CD4-positive, alpha-beta T cell treated with Interleukin-4 for 1 hour (primary cell): ENCODE results near the gene DLL3.
A peak's percentile ranks its signal among the peaks of the same experiment; 100 is the strongest.
"Not testable (repeated sequence)": the region's sequence is repeated elsewhere in the genome, so short reads cannot be mapped to it uniquely, and the experiment has no call there.

Source experiments
- DNase-seq, 2 donors: peaks; one replicate each; pipeline ENCODE4 v3.0.0-alpha.2; 2020 to 2022

DLL3 gene, protein sequence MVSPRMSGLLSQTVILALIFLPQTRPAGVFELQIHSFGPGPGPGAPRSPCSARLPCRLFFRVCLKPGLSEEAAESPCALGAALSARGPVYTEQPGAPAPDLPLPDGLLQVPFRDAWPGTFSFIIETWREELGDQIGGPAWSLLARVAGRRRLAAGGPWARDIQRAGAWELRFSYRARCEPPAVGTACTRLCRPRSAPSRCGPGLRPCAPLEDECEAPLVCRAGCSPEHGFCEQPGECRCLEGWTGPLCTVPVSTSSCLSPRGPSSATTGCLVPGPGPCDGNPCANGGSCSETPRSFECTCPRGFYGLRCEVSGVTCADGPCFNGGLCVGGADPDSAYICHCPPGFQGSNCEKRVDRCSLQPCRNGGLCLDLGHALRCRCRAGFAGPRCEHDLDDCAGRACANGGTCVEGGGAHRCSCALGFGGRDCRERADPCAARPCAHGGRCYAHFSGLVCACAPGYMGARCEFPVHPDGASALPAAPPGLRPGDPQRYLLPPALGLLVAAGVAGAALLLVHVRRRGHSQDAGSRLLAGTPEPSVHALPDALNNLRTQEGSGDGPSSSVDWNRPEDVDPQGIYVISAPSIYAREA

DNA sequence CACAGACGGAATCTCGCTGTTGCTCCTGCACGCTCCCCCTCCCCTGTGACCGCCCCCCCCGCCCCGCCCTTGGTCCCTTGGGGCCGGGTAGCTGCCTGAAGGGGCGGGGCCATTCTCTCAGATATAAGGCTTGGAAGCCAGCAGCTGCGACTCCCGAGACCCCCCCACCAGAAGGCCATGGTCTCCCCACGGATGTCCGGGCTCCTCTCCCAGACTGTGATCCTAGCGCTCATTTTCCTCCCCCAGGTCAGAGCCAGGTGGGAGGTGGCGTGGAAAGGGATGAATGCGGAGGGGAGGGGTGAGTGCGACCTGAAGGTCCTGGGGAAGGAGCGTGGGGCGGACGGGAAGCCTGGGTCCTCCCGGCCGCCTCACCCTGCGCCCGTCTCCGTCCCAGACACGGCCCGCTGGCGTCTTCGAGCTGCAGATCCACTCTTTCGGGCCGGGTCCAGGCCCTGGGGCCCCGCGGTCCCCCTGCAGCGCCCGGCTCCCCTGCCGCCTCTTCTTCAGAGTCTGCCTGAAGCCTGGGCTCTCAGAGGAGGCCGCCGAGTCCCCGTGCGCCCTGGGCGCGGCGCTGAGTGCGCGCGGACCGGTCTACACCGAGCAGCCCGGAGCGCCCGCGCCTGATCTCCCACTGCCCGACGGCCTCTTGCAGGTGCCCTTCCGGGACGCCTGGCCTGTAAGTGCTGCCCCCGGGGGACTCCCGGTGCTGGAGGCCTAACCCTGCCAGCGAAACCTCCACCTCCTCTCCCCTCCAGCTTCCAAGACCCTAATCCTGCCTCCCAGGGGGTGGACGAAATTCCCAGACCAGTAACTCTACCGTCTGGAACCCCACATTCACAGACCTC is at the start of gene DLL3:
DLL3 (plus strand) TSS at position 150 of the 845 bp plus-strand sequence; CDS start at position 178, 28 bp downstream.
- no peak for DNase-seq

DNA sequence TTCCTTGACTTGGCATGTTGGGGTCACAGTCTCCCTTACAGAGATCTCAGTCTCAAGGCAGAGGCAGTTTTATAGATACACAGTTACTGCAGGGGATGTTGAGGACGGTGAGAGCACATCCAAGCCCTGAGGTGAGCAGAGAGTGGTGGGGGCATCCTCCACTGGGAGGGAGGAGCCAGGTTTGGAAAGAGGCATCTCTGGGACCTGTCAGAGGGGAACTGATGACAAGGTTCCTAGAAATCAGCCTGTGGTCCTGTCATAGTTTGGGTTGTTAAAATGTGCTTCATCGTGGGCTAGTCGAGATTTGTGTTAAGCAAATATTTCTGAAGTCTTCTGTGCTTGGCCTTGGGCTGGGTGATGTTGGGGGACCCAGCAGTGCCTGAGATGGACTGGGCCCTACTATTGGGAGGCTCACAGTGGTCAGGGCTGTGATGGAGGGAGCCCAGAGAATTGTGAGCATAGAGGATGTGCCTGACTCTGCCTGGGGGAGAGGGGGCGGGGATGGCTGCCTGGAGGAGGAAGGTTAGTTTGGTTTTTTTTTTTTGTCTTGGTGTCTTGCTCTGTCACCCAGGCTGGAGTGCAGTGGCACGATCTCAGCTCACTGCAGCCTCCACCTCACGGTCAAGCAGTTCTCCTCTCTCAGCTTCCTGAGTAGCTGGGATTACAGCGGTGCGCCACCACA is 49.5 kb upstream of the DLL3 start:
- no peak for DNase-seq

DNA sequence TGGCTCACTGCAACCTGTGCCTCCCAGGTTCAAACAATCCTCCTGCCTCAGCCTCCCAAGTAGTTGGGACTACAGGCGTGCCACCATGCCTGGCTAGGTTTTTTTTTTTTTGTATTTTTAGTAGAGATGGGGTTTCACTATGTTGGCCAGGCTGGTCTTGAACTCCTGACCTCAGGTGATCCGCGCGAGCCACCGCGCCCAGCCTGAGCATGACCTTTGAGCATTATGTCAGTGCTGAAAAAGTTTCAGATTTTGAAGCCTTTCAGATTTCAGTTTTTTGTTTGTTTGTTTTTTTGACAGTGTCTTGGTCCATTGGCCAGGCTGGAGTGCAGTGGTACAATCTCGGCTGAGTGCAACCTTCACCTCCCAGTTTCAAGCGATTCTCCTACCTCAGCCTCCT is 47.5 kb upstream of the DLL3 start:
- DNase-seq = not testable (repeated sequence)

DNA sequence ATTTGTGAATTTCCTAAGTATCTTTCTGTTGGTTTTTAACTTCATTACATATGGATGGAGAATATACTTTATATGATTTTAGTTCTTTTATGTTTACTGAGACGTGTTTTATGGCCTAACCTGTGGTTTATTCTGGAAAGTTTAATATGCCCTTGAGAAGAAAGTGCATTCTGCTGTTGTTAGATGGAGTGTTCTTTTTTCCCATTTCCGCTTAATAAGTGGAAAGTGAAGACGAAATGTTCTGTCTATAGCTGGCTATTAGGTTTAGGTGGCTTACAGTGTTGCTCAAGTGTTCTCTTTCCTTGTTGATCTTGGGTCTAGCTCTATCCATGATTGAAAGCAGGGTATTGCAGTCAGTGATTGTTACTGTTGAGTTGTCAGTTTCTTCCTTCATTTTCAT is 35.3 kb upstream of the DLL3 start:
- no peak for DNase-seq

DNA sequence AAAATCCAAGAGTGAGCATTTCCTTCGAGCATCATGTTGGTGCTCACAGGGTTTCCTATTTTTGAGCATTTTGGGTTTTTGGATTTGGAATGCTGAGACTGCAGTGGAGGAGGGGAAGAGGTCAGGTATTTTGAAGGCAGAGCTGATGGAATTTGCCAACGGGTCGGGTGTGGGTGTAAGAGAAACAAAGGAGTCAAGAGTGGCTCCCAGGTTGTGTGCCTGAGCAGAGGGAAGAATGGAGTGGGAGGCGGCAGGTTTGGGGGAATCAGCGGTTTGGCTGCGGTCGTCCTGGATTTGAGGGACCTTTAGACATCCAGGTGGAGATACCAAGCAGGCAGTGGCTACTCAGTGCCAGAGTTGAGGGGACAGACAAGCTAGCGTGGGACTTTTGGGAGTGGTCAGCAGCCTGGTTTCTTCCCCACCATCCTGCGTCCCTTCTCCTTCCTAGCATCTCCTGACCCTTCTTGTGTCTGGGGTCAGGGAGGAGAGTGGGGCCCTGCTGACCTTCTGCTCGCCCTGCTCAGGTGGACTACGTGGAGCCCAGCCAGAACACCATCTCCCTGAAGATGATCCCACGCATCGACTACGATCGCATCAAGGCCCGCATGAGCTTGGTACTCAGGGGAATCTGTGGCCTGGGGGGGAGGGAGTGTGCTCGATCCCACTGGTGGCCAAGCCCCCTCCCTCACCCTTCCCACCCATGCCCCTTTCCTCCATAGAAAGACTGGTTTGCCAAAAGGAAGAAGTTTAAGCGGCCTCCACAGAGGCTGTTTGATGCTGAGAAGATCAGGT is 32.6 kb upstream of the DLL3 start:
- no peak for DNase-seq

DNA sequence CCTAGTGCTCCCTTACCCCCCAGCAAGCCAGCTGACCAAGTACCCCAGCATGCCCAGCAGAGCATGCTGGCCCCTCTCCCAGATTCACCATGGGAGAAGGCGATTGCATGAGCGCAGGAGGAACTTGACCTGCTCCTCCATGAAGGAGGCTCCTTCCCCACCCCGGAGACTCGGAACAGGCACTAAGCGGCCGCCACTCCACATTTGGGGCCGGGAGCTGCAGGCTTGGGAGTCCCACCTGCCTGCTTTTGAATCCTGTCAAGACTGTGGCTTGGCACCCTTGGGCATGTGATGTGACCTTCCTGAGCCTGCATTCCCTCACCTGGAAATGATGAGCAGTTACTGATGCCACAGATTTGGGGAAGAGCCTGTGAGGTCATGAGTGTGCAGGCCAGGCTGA is 30.8 kb upstream of the DLL3 start:
- DNase-seq = no peak

DNA sequence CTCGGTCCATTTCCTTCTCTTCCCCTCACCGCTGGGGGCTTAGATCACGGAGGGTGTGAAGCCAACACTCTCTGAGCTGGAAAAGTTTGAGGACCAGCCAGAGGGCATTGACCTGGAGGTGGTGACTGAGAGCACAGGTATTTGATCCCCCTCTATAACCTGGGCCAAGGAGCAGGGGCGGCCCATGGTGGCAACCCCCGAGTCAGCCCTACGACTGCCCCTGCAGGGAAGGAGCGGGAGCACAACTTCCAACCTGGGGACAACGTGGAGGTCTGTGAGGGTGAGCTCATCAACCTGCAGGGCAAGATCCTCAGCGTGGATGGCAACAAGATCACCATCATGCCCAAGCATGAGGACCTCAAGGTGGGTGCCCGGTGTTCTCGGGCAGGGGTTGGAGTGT is 29.7 kb upstream of the DLL3 start:
- no peak for DNase-seq

DNA sequence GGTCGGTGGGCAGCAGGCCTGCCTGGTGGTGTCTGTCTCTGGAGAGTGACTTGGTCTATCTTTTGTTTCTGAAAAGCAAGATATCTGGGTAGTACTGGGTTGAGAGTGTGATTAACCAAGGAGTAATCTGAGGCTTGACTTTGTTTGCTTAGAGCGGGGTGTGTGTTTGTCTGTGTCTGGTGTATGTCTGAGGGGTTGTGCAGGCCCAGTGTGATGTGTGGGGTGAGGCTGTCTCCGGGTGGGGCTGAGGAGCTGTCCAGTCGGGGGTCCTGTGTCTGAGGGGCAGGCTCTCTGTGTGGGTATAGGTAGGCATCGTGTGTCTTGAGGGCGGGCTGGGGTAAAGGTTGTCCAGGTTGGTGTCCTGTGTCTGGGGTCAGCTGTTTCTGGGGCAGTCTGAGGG is 29.2 kb upstream of the DLL3 start:
- no peak for DNase-seq

DNA sequence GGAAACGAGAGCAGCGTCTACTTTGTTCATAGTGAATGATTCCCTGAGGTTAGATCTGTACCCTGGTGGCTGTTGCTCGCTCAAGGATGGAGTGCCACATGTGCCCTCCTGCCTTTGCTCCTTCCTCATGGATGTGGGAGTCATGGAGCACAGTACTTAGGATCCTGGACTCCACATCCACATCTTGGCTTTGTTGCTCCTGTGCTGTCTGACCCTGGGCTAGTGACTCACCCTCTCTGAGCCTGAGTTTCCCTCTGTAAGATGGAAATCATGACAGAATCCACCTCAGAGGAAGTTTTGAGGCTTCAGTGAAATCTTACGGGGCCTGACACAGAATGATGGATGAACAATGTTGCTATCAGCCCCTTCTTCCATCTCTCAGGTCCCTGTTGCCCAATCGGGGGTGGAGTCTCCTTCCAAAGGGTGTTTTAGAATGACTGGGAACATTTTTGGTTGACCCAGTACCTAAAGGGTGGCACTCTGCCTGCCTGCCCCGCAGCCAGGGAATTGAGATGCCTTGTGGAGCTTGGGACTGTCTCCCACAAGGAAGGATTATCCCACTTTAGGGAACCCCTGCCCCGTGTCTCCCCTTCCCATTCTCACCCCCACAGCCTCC is 27.9 kb upstream of the DLL3 start:
- DNase-seq = no peak

DNA sequence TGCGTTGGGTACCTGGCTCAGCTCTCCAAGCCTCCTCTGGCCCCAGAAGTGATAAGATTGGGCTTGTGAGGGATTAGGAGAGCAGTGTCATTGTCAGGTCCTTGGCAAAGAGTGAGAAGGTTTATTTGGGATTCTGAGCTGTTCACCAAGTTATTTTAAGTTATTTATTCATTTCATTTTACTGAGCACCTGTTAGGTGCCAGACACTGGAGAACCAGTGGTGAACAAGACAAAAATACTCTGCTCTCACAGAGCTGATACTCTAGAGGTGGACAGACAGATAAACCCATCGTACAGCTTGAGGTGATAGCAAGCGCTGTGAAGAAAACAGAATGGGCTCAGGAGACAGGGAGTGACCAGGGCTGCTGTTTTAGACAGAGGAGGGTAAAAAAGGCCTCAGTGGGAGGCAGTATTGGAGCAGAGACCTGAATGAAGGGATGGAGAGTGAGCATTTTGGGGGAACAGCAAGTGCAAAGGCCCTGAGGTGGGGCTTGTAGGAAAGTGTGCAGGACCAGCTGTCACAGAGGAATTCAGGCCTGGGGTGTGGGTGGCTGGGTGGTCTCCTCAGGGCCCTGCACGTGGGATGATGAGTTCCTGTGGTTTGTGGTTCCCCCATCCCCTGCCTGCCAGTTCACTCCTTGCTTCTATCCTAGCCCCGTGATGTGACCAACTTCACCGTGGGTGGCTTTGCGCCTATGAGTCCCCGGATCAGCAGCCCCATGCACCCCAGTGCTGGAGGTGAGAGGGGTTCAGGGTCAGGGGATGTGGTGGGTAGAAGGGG is 26.8 kb upstream of the DLL3 start:
- DNase-seq = no peak

DNA sequence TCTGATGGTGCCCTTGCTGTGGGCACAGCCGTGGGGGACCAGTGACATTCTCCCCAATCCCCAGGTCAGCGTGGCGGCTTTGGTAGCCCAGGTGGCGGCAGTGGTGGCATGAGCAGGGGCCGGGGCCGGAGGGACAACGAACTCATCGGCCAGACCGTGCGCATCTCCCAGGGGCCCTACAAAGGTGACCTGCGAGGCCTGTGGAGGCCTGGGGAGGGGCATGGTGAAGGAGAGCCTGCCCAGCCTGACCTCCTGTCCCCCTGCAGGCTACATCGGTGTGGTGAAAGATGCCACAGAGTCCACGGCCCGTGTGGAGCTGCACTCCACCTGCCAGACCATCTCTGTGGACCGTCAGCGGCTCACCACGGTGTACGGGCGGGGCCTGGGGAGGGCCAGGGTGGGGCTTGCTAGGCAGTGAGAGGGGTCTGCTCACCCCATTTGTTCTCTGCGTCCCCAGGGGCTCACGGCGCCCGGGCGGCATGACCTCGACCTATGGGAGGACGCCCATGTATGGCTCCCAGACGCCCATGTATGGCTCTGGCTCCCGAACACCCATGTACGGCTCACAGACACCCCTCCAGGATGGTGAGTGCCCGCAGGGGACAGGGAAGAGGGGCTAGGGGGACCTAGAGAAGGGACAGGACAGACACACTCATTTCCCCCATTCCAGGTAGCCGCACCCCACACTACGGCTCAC is 25.9 kb upstream of the DLL3 start:
- DNase-seq = no peak

DNA sequence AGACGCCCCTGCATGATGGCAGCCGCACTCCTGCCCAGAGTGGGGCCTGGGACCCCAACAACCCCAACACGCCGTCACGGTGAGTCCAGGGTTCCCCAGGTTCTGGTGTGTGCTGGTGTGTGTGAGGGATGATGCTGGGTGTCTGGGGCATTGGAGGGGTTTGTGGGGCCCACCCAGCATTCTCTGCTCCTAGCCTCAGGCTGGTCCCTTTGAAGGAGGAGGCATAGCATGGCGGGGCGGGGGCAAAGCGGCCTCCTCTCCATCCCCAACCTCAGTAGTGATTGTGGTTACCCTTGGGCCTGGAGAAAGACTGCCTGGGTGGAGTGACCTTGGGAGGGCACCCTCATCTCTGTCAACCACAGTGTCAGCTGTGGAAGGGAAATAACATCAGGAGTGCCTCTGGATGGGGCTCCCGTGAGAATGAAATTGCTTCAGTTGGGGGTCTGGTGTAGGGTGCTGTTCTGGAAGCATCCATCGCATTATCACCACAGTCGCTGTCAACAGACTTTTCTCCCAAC is 25.2 kb upstream of the DLL3 start:
- no peak for DNase-seq

DNA sequence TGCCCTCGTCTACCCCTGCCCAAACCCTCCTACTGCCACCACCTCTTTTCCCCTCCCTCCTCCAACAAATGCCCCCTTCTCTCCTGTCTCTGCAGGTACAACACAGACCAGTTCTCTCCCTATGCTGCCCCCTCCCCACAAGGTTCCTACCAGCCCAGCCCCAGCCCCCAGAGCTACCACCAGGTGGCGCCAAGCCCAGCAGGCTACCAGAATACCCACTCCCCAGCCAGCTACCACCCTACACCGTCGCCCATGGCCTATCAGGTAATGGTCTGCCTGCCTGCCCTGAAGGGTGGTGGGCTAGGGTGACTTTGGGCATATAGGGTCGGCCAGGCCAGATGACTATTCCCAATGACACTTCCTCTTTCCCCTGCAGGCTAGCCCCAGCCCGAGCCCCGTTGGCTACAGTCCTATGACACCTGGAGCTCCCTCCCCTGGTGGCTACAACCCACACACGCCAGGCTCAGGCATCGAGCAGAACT is 24.6 kb upstream of the DLL3 start:
- DNase-seq = peak; percentile 67 to 75

DNA sequence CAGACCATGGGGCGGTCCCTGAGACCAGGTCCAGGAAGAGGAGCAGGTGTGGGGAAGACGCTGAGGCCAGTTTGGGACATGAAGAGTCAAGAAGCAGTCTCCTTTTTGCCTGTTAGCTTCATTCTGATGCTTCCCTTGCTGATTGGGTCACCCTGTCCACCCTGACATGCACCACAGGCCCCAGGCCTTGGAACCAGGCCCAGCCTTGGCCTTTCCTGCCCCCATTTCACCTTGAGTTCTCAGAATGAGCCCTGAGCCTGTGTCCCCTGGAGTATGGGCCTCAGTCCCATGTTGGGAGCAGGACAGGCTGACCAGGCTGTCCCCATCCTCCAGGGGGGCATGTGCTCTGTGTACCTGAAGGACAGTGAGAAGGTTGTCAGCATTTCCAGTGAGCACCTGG is 23.0 kb upstream of the DLL3 start:
- no peak for DNase-seq

DNA sequence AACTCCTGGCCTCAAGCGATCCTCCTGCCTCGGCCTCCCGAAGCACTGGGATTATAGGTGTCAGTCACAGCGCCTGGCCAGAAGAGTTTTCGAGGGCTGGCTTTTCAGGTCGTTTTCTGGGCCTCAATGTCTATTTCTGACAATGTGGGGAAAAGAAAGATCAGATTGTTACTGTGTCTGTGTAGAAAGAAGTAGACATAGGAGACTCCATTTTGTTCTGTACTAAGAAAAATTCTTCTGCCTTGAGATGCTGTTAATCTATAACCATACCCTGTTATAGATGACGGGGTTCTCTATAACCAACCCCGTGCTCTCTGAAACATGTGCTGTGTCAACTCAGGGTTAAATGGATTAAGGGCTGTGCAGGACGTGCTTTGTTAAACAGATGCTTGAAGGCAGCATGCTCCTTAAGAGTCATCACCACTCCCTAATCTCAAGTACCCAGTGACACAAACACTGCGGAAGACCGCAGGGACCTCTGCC is 19.4 kb upstream of the DLL3 start:
- DNase-seq = not testable (repeated sequence)

DNA sequence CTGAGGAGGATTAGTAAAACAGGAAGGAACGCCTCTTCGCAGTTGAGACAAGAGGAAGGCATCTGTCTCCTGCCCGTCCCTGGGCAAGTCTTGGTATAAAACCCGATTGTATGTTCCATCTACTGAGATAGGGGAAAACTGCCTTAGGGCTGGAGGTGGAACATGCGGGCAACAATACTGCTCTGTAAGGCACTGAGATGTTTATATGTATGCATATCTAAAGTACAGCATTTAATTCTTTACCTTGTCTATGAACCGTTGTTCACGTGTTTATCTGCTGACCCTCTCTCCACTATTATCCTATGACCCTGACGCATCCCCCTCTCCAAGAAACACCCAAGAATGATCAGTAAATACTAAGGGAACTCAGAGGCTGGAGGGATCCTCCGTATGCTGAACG is 18.8 kb upstream of the DLL3 start:
- no peak for DNase-seq

DNA sequence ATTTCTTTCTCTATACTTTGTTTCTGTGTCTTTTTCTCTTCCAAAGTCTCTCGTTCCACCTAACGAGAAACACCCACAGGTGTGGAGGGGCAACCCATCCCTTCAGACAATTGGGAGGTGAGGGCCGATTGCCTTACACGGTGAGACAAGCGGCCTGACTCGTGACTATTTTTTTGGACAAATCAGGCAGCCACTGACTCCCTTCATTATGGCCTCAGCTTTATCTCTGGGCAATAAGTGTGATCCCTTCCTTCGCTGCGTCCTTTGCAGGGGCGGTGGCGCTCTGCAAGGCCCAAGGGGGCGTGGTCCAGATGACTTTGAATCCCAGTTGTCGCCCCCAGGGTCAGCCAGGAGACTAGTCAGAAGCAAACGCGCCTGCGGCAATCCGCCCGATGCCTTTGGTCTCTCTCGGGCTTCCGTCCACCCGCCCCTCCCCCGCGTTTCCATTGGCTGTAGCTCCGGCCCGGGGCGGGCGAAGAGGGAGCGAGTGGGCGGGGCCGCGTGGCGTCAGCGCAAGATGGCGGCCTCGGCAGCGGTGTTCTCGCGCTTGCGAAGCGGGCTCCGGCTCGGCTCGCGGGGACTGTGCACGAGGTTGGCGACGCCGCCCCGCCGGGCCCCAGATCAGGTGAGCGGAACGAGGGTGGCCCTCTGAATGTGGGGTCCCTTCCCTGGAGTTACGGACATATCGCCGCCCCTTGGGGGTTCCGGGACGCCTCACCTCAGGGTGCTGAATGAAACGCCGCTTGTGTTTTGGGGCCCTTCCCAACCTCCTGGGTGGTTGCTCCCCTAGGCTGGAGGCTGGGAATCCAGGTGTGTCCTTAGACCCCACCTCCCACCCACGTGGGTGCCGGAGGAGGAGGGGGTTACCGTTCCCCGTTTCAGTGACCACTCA is 18.2 kb upstream of the DLL3 start, which contains the start of gene TIMM50:
TIMM50 (plus strand) TSS at position 502 of the 892 bp plus-strand sequence; CDS start at position 518, 16 bp downstream.
- peak; percentile 94 to 96 for DNase-seq

DNA sequence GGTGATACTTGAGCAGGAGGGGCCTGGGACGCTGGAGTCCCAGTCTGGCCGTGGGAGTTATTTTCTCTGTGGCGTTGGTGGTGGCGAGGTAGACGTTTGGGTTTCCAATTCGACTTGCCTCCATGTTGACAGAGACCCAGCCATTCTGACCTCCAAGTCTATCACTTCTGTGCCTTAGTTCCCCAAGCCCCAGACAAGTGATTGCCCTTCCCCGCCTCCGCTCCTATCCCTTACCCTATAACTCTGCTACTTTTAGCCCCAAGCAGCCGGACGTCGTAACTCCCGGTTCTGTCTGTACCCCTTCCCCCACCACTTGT is 17.6 kb upstream of the DLL3 start:
- no peak for DNase-seq

DNA sequence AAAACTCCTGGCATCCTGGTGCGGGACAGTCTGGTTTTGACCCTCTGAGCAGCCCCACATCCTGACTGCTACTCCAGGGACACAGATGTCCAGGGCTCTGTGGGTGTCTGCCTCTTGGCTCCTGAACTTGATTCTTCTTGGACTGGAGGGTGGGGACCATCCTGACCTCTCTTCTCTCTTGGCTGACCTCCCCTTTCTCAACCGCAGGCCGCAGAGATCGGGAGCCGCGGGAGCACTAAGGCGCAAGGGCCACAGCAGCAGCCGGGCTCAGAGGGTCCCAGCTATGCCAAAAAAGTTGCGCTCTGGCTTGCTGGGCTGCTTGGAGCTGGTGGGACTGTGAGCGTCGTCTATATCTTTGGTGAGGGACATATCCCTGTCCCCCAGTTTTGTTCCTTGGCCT is 17.1 kb upstream of the DLL3 start:
- no peak for DNase-seq
